HepG2 (cell line): ENCODE measurements around the gene FMNL2. TPM values are rescaled to one million over a fixed set of nuclear protein-coding genes. Genes with fewer than 3 reads are reported as not detected.

Experiments
- BRD4 ChIP-seq: sonication (generic); formaldehyde crosslinking; IDR thresholded peaks from 2 replicates; pipeline ENCODE4 v1.4.0; 2020; ENCODE audit warnings: missing genetic modification reagents
- CERS6 ChIP-seq: sonication (generic); formaldehyde crosslinking; IDR thresholded peaks from 2 replicates; pipeline ENCODE4 v1.5.0; 2020; ENCODE audit warnings: missing genetic modification reagents
- EP300 ChIP-seq, 3 experiments: sonication (generic) in 1 of 3; formaldehyde crosslinking in 1 of 3; IDR thresholded peaks; 2 replicates each; pipeline versions ENCODE4 v1.5.1 to v1.6.1; 2011 to 2020; ENCODE audit warnings: low read depth in 2 of 3, low read length in 2 of 3, borderline replicate concordance in 1 of 3, improper control_type of control experiment in 1 of 3, mild to moderate bottlenecking in 1 of 3, missing genetic modification reagents in 1 of 3, moderate library complexity in 1 of 3
- GABPB1 ChIP-seq: IDR thresholded peaks from 2 replicates; pipeline ENCODE4 v1.6.1; 2016; ENCODE audit warnings: mild to moderate bottlenecking, missing genetic modification reagents, moderate library complexity, missing compliant biosample characterization
- KLF15 ChIP-seq: sonication (generic); formaldehyde crosslinking; IDR thresholded peaks from 2 replicates; pipeline ENCODE4 v1.8.1; 2023; ENCODE audit warnings: borderline replicate concordance, mild to moderate bottlenecking, inconsistent platforms, missing genetic modification reagents, mixed read lengths
- MEIS1 ChIP-seq: sonication (generic); formaldehyde crosslinking; IDR thresholded peaks from 2 replicates; pipeline ENCODE4 v1.9.0; 2021; ENCODE audit warnings: mild to moderate bottlenecking, missing genetic modification reagents, moderate library complexity, borderline replicate concordance
- MTA1 ChIP-seq: sonication (generic); formaldehyde crosslinking; IDR thresholded peaks from 2 replicates; pipeline ENCODE4 v1.4.0; 2020; ENCODE audit warnings: missing genetic modification reagents, mild to moderate bottlenecking, borderline replicate concordance
- NFAT5 ChIP-seq: sonication (generic); formaldehyde crosslinking; IDR thresholded peaks from 2 replicates; pipeline ENCODE4 v1.4.0; 2020; ENCODE audit warnings: missing genetic modification reagents
- RARA ChIP-seq: IDR thresholded peaks from 2 replicates; pipeline ENCODE4 v1.6.1; 2016; ENCODE audit warnings: missing genetic modification reagents, missing compliant biosample characterization
- RCOR2 ChIP-seq: IDR thresholded peaks from 2 replicates; pipeline ENCODE4 v1.6.1; 2016; ENCODE audit warnings: missing biosample characterization, missing genetic modification reagents
- SNAI1 ChIP-seq: sonication (generic); formaldehyde crosslinking; IDR thresholded peaks from 2 replicates; pipeline ENCODE4 v1.5.0; 2020; ENCODE audit warnings: mild to moderate bottlenecking, missing genetic modification reagents, borderline replicate concordance
- SOX6 ChIP-seq, 2 experiments: fragments of 450-650 bp in 1 of 2; sonication (generic) in 1 of 2; formaldehyde crosslinking in 1 of 2; IDR thresholded peaks; 2 replicates each; pipeline versions ENCODE4 v1.4.0 to v1.6.1; 2017 to 2020; ENCODE audit warnings: antibody characterized with exemption in 1 of 2, mild to moderate bottlenecking in 1 of 2, missing genetic modification reagents in 1 of 2
- XRCC5 ChIP-seq: fragments of 200-400 bp; formaldehyde crosslinking; optimal IDR thresholded peaks from 2 replicates; pipeline ENCODE3; 2017; ENCODE audit warnings: mild to moderate bottlenecking, low read length
- ZBTB33 ChIP-seq: sonication (generic); formaldehyde crosslinking; IDR thresholded peaks from 2 replicates; pipeline ENCODE4 v1.4.0; 2020; ENCODE audit warnings: missing genetic modification reagents
- ZMYM3 ChIP-seq: sonication (generic); formaldehyde crosslinking; IDR thresholded peaks from 2 replicates; pipeline ENCODE4 v1.5.1; 2020; ENCODE audit warnings: mild to moderate bottlenecking, missing genetic modification reagents
- ZNF138 ChIP-seq: sonication (generic); formaldehyde crosslinking; IDR thresholded peaks from 2 replicates; pipeline ENCODE4 v1.5.0; 2020; ENCODE audit warnings: mild to moderate bottlenecking, low read depth, missing genetic modification reagents
- polyA plus RNA-seq, 8 experiments: library from polyadenylated mRNA; depleted of rRNA in 3 of 8; stranded (reverse) in 7 of 8; unstranded in 1 of 8; fragments of >200 nt; fragmentation: Illumina TruSeq in 4 of 8; extraction: Trizol in 4 of 8; gene quantifications; 2 replicates each; pipeline versions ENCODE4 v1.2.1 to v1.2.3, GENCODE V29; 2011 to 2016; ENCODE audit warnings: low read depth in 4 of 8, missing spikeins in 1 of 8, mixed read lengths in 1 of 8; ENCODE audit not compliant: insufficient read depth in 1 of 8
- total RNA-seq, 5 experiments: library from RNA; depleted of rRNA; stranded (reverse); fragments of >200 nt; fragmentation: Illumina TruSeq; extraction: Trizol; gene quantifications; 2 replicates each; pipeline ENCODE4 v1.2.3, GENCODE V29; 2016; ENCODE audit warnings: low read depth in 1 of 5
- TF ChIP-seq, protein P1 (sequence below): sonication (generic); formaldehyde crosslinking; IDR thresholded peaks from 2 replicates; pipeline ENCODE4 v1.5.1; 2020; ENCODE audit warnings: missing genetic modification reagents, mild to moderate bottlenecking, borderline replicate concordance
- TF ChIP-seq, protein P2 (sequence below): IDR thresholded peaks from 2 replicates; pipeline ENCODE4 v1.6.1; 2016; ENCODE audit warnings: low read depth, control low read depth

The FMNL2 gene
- total and polyA plus RNA-seq, 2 of the 13 experiments (the other 11 are each of a cell fraction or from before 2014, with no cell fraction given), result 66.5 to 67.7 TPM

GRCh38 chr2:152456262-152456661, 121.3 kb downstream of the FMNL2 start (continued):
- TF ChIP-seq RARA (CRISPR knock-in tag) (0 out of 2 replicates have a peak, but pooled peaks have one; percentile 25), RCOR2 (no peak), SNAI1 (CRISPR knock-in tag) (0 out of 2 replicates have a peak, but pooled peaks have one; percentile 29), ZMYM3 (CRISPR knock-in tag) (no peak), GABPB1 (CRISPR knock-in tag) (0 out of 2 replicates have a peak, but pooled peaks have one; percentile 12), NFAT5 (no peak), ZBTB33 (CRISPR knock-in tag) (peak; percentile 82), MTA1 (no peak), BRD4 (CRISPR knock-in tag) (no peak), SOX6 (IDR thresholded peaks at IDR 0.05) (no peak), SOX6 (CRISPR knock-in tag; IDR thresholded peaks at IDR 0.05) (0 out of 2 replicates have a peak, but pooled peaks have one; percentile 33), ZNF138 (CRISPR knock-in tag) (no peak), XRCC5 (no peak), KLF15 (CRISPR knock-in tag) (no peak), MEIS1 (CRISPR knock-in tag) (no peak), CERS6 (CRISPR knock-in tag) (no peak), EP300 (IDR thresholded peaks at IDR 0.05; ENCODE audit: low read depth in 2 of 2, low read length in 2 of 2) (0 out of 4 replicates have a peak, but pooled peaks of 1 of the 2 experiments have one; percentile 10), EP300 (CRISPR knock-in tag; IDR thresholded peaks at IDR 0.05; ENCODE audit: borderline replicate concordance) (0 out of 2 replicates have a peak, but pooled peaks have one; percentile 39)
- TF ChIP-seq, protein P1, sequence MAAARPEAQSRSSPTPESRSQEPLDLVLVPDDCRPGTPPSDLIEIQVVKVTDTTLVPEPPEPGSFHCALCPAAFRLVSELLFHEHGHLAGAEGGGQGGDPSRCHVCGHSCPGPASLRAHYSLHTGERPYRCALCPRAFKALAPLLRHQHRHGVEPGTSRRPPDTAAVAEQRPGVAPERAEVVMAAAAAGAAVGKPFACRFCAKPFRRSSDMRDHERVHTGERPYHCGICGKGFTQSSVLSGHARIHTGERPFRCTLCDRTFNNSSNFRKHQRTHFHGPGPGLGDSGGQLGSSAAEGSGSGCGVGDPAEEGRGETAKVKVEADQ (CRISPR knock-in tag), result no peak
- TF ChIP-seq, protein P2, sequence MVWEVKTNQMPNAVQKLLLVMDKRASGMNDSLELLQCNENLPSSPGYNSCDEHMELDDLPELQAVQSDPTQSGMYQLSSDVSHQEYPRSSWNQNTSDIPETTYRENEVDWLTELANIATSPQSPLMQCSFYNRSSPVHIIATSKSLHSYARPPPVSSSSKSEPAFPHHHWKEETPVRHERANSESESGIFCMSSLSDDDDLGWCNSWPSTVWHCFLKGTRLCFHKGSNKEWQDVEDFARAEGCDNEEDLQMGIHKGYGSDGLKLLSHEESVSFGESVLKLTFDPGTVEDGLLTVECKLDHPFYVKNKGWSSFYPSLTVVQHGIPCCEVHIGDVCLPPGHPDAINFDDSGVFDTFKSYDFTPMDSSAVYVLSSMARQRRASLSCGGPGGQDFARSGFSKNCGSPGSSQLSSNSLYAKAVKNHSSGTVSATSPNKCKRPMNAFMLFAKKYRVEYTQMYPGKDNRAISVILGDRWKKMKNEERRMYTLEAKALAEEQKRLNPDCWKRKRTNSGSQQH (CRISPR knock-in tag), result no peak
